Ectodermal cell (in vitro differentiated cells): ENCODE measurements around the gene ZC3HAV1L.
"Not testable (repeated sequence)": the region's sequence is repeated elsewhere in the genome, so short reads cannot be mapped to it uniquely, and the experiment has no call there.

ENCODE experiments used
- H3K27ac ChIP-seq: 2 replicates; pipeline ENCODE4 v1.7.0; 2013; ENCODE audit warnings: mild to moderate bottlenecking, low read depth, low read length; ENCODE audit not compliant: insufficient read depth, poor library complexity, severe bottlenecking
- H3K27me3 ChIP-seq: 2 replicates; pipeline ENCODE4 v1.7.0; 2013; ENCODE audit warnings: mild to moderate bottlenecking, low read length; ENCODE audit not compliant: insufficient read depth, control insufficient read depth, poor library complexity, severe bottlenecking
- H3K36me3 ChIP-seq: one replicate; pipeline ENCODE4 v1.7.0; 2013; ENCODE audit warnings: low read length; ENCODE audit not compliant: control insufficient read depth, insufficient read depth
- H3K4me1 ChIP-seq: one replicate; pipeline ENCODE4 v1.7.0; 2013; ENCODE audit warnings: low read length; ENCODE audit not compliant: control insufficient read depth, insufficient read depth
- H3K4me3 ChIP-seq: 2 replicates; pipeline ENCODE4 v1.7.0; 2013; ENCODE audit warnings: low read depth, low read length, control low read depth; ENCODE audit not compliant: insufficient read depth
- H3K9me3 ChIP-seq: 2 replicates; pipeline ENCODE4 v1.7.0; 2013; ENCODE audit warnings: mild to moderate bottlenecking, low read length, moderate library complexity; ENCODE audit not compliant: control insufficient read depth
- WGBS, 2 experiments: methylation state at CpG; one replicate each; pipeline ENCODE4 v1.1.7; 2013; ENCODE audit warnings: missing lambda C conversion rate in 2 of 2; 5-methylcytosine and 5-hydroxymethylcytosine counted together

The ZC3HAV1L gene

DNA sequence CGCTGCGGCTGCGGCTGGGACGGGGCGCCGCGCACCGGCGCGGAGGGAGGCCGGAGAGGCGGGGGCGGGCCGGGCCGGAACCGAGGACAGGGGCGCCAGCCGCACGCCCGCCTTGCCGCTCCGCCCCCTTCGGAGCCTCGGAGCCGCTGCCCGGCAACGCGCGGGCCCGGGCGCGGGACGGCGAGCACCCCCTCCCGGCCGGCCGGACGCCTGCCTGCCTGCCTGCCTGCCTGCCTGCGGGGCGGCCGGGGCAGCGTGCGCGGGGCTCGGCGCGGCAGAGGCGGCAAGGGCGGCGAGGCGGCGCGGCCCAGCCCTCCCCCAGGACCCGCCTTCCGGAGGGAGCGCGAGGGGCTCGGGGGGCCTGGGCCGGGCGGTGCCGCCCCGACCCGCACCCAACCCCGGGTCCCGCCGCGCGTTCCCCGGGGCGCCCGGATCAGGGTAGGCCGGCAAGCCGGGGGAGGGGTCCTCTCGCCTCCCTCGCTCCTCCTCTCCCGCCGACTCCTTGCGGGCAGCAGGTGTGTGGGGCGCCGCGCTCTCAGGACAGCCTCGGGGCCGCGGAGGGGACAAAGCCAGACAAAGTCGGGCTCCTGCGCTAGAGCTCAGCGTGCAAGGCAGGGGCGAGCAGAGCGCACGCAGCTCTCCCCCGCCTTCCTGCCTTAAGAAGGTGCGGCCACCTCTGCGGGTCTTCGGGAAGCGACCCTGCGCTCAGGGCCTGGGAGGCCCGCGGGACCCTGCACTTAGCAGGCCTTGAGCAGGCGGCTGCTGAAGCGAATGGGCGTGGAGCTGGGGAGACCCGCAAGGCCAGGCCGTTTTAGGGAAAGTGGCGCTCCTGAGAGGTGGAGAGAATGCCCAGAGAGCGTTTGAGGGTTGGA is 54.3 kb downstream of the ZC3HAV1L start, which contains the start of gene KIAA1549:
Gene KIAA1549, minus strand, starts transcription at position 58 of the 872 bp plus-strand sequence. CDS start 120 bp downstream, outside the sequence.
- Histone ChIP-seq H3K4me3 (peak within 1 kb of the TSS; percentile 60), H3K36me3 (no peaks in the 10 kb centered on the region), H3K27ac (no peak within 1 kb of the TSS), H3K27me3 (peaks cover 11% of the 10 kb centered on the region), H3K9me3 (no peaks in the 10 kb centered on the region), H3K4me1 (peaks cover 21% of the 10 kb centered on the region)
- 1% methylated on average over 105 of the region's 105 CpGs for WGBS, 2 experiments

GRCh38 chr7:138980563-138981291 is 55.1 kb downstream of the ZC3HAV1L start:
- H3K36me3 ChIP-seq: no peaks in the 10 kb centered on the region
- H3K4me1 ChIP-seq: peaks cover 21% of the 10 kb centered on the region
- H3K4me3 ChIP-seq: peak overlapping the region; percentile 60
- H3K27ac ChIP-seq: no peak overlapping the region
- H3K9me3 ChIP-seq: no peaks in the 10 kb centered on the region
- WGBS, 2 experiments: 1% methylated on average over 68 of the region's 68 CpGs
- H3K27me3 ChIP-seq: peaks cover 11% of the 10 kb centered on the region

DNA sequence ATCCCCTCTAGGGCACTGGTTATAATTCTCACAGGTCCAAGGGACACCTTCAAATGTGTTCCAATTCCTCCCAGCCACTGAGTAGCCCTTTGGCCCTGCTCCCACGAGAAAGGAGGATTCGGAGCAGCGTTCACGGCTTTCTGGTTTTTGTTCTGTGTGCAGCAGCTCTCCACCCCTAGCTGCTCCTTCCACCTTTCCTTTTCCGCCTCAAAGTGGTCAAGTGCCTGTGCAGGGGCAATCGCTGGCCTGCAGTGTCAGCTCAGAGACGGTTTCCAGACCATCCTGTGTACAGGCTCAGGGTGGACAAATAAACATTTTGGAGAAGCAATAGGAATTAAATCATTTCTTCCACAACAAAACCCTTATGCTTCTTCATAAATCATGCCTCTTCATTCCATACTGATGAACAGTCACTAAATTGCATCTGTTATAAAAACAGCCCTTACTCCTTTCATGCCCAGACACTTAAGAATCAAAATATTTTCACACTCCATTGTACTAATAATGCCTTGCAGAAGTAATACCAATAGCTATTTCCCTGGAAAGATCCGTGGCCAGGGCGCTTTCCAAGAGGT is 55.8 kb downstream of the ZC3HAV1L start:
- H3K36me3 ChIP-seq: no peaks in the 10 kb centered on the region
- peak overlapping the region; percentile 60 for H3K4me3 ChIP-seq
- no peak overlapping the region for H3K27ac ChIP-seq
- peaks cover 25% of the 10 kb centered on the region for H3K4me1 ChIP-seq
- H3K27me3 ChIP-seq: peaks cover 11% of the 10 kb centered on the region
- WGBS, 2 experiments: 33 to 36% methylated on average over 9 of the region's 9 CpGs
- H3K9me3 ChIP-seq: no peaks in the 10 kb centered on the region

- Histone ChIP-seq H3K27me3 (peaks cover 11% of the 10 kb centered on the region), H3K4me1 (peaks cover 30% of the 10 kb centered on the region), H3K36me3 (no peaks in the 10 kb centered on the region), H3K4me3 (peak overlapping the region; percentile 60), H3K27ac (no peak overlapping the region), H3K9me3 (no peaks in the 10 kb centered on the region)
- WGBS, 2 experiments: 90 to 94% methylated on average over 6 of the region's 6 CpGs
Observed at GRCh38 chr7:138979226-138979979, 56.4 kb downstream of the ZC3HAV1L start.

DNA sequence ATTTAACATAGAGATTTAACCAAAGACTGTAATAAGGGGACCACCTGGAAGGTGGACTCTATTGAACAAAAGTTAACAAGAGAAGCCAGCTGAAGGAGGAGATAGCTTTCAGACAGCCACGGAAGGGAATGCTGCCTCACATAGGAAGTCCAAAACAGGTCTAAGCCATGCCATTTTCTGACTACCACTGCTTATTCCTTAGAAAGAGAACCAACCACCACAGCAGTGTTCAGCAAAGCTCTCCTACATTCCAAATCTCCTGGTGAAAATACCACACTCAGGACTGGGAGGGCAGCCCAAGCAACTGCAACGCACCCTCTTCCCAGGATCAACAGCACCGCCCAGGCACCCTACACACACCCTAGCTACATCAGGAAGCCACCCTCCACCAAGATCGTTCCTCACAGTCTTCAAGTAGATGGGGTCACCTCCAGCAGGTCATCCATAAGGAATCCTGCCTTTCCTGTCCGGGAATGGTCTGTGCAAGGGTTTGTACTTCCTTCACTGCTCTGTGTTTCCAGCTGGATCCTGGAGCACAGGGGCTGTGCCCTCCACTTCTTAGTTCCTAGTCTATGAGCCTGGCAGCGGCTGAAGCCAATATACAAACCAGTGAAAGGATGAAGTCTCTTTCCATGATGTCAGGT is 57.2 kb downstream of the ZC3HAV1L start:
- WGBS, 2 experiments: 83 to 84% methylated on average over 6 of the region's 6 CpGs
- no peak overlapping the region for H3K4me3 ChIP-seq

DNA sequence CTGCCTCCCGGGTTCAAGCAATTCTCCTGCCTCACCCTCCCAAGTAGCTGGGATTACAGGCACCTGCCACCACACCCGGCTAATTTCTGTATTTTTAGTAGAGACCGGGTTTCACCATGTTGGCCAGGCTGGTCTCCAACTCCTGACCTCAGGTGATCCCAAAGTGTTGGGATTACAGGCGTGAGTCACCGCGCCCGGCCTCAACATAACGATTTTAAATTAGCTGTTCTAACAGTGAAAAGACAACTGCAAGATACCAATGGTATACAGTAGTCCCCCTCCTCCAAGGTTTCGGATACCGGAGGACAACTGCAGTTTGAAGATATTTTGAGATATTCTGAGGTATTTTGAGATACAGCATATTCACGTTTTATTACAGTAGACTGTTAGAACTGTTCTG is 59.7 kb downstream of the ZC3HAV1L start:
- H3K4me3 ChIP-seq, H3K9me3 ChIP-seq, H3K27ac ChIP-seq, H3K27me3 ChIP-seq, H3K36me3 ChIP-seq: not testable (repeated sequence)
- 76 to 79% methylated on average over 11 of the region's 11 CpGs for WGBS, 2 experiments
- peaks cover 26% of the 10 kb centered on the region for H3K4me1 ChIP-seq

More for the DNA sequence above, 57.2 kb downstream of the ZC3HAV1L start:
- H3K27me3 ChIP-seq: peaks cover 11% of the 10 kb centered on the region
- peaks cover 30% of the 10 kb centered on the region for H3K4me1 ChIP-seq
- H3K36me3 ChIP-seq: no peaks in the 10 kb centered on the region
- H3K9me3 ChIP-seq: no peaks in the 10 kb centered on the region
- H3K27ac ChIP-seq: no peak overlapping the region
